NCI-H2029 (cell line): ENCODE results near the gene CYP19A1.
"Not testable (repeated sequence)": the region's sequence is repeated elsewhere in the genome, so short reads cannot be mapped to it uniquely, and the experiment has no call there.

Source experiments
- DNase-seq: peaks from one replicate; lab custom pipeline; 2025; lab: John Stamatoyannopoulos, UW

CYP19A1 gene

GRCh38 chr15:51298620-51299019, 39.8 kb downstream of the CYP19A1 start:
- no peak for DNase-seq

- no peak for DNase-seq
Measured at GRCh38 chr15:51290720-51291119, 47.7 kb downstream of the CYP19A1 start.

DNA sequence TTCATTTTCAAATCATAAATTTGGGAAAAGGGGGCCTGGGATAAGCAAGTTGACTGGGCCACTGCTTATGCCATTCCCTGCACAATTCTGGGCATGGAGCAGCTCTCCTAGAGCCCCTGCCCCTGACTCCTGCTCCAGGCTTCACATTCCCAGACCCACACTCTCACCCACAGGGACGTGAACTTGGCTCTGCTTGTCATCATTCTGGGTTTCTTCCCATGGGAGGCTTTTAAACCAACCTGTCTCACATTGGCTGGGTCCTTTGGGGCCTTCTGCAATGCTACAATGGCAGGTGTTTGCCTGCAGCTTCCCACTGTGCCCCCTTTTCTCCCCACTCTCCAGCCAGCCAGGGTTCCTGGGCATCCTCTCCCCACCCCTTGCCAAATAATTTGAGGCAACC, 49.1 kb downstream of the CYP19A1 start:
- DNase-seq, result no peak

- no peak for DNase-seq
Measured at GRCh38 chr15:51288143-51289065, 50.0 kb downstream of the CYP19A1 start.

- DNase-seq, result no peak
Measured at GRCh38 chr15:51286816-51287215, 51.6 kb downstream of the CYP19A1 start.

- DNase-seq, result no peak
Measured at GRCh38 chr15:51285399-51285798, 53.0 kb downstream of the CYP19A1 start.

DNA sequence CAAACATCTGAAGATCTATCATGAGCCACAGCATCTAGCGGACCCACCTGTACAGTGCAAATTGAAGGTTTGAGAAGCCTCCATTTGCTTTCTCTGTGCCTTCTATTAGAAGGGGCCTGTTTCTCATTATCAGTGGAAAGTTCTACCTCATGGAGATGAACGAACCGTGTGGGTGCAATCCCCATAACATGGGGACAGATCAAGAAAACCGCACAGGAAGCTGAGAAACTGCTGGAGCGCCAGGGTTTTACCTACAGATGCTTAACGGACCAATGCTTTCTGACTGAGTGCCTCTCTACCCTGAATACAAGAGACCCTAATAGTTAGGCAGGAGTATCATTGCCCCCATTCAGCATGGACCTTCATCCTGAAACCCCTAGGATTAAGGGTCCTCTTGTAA, 53.5 kb downstream of the CYP19A1 start:
- no peak for DNase-seq

DNA sequence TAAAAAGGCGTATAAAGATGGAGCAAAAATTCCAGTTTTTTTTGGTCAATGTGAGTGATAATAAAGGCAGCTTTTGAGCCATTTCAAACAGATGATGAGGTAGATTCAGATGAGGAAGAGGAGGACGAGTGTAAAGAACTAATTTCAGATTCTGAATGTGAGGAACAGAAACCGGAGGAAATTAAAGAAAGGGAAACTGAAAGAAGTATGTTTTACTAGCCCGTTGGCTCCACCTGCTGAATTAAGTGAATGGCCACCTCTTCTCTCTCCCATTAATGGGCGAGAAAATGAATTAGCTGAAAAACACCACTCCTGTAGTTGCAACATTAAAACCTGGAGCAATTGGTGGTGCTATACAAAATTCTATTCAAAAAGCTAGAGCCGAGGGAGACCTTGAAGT, 55.4 kb downstream of the CYP19A1 start:
- no peak for DNase-seq

- not testable (repeated sequence) for DNase-seq
Measured at GRCh38 chr15:51282241-51282640, 56.2 kb downstream of the CYP19A1 start.

GRCh38 chr15:51281368-51281967, 56.9 kb downstream of the CYP19A1 start:
- DNase-seq, result no peak

- DNase-seq, result no peak
Measured at GRCh38 chr15:51280838-51281237, 57.6 kb downstream of the CYP19A1 start.

GRCh38 chr15:51279391-51279790, 59.0 kb downstream of the CYP19A1 start:
- DNase-seq, result no peak

- DNase-seq, result no peak
Measured at GRCh38 chr15:51277101-51277500, 61.3 kb downstream of the CYP19A1 start.

DNA sequence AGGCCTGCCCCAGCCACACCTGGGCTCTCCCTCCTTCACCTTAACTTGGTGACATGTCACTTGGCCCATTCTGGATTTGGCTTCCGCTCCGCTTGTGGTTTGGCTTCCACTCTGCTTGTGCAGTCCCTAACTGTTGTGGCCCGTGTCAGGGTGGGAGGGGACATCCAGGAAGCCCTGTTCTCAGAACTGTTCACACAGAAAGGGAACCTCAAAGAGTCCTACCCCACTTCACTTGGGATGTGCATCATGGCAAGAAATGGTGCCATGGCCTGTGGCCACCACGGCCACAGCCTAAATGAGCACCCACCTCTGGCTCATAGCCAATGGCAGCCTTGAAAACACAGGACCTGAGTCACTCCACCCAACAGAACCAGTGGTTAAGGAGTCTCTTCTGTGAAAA, 63.4 kb downstream of the CYP19A1 start:
- DNase-seq, result no peak

- DNase-seq, result no peak
Measured at GRCh38 chr15:51270706-51271105, 67.7 kb downstream of the CYP19A1 start.

DNA sequence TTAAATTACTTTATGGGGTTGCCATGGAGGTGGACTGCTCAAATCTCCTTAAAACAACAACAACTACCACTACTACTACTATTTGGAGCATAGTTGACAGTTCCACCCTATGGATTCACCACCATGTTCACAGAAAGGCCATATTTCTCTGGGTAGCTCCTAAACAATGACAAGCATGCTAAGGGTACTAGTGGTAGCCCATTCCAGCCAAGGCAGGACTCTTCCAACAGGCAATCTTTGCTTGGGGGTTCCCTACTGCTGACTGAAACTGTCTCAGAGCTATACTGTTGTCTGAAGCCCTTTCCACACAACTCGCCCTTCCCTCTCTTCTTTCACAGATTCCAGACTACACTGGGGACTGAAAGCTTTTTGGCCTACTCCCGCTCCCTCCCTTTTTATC, 68.9 kb downstream of the CYP19A1 start:
- no peak for DNase-seq

DNA sequence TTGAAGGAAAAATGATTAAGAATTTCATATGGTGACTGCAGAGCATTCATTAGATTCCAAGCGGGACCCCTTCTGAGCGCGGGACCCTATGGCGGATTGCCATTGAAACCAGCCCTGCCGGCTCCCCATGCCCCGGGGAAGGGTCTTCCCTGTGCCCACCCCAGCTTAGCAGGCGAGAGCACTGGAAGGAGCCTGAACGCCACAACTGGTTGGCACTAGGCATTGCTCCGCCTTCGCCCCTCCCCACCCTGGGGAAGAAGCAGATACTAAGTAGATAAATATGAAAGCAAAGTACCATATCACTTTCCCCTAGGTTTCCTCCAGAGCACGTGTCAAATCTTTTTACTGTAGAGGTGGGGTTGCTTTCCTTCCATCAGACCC, 70.7 kb downstream of the CYP19A1 start:
- no peak for DNase-seq

- no peak for DNase-seq
Measured at GRCh38 chr15:51267051-51267702, 71.2 kb downstream of the CYP19A1 start.

DNA sequence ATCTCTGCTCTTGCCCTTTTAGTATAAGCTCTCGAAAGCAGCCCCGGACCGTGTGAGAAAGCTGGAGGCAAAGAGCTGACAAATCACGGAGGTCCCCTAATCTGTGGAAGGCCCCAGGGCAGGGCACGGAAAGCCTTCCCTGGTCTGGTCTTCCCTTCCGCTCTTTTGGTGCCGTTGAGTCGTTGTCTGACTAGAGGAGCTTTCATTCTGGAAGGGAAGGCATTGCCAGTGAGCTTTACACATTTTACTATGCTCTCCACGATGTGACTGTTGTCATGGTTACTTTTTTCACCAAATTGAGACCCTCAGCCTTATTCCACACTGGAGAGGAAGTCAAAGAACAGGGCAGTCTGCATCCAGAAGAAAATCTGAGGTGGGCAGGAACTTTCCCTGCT, 71.7 kb downstream of the CYP19A1 start:
- no peak for DNase-seq

DNA sequence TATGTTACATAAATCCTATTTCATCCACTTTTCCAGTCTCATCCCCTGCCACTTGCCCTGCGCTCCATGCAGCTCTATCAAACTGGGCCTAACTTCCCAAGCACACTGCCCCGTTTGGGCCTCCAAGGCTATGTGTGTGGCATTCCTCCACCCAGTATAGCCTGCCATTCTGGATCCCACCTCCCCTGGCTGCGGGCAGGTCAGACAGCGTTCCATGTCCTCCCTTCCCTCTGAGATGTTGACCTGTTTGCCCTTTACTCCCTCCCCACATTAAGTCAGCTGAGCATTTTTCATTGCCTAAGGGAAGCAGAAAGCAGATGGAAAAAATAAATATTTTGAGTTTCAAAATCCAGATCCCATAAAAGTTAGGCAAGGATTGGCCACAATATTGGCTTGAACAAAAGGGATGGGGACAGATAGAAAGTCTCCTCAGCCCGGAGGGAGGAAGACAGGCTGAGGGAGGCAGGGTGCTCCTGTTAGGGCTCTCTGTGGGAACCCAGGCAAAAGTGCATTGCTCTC, 73.3 kb downstream of the CYP19A1 start:
- DNase-seq, result no peak

DNA sequence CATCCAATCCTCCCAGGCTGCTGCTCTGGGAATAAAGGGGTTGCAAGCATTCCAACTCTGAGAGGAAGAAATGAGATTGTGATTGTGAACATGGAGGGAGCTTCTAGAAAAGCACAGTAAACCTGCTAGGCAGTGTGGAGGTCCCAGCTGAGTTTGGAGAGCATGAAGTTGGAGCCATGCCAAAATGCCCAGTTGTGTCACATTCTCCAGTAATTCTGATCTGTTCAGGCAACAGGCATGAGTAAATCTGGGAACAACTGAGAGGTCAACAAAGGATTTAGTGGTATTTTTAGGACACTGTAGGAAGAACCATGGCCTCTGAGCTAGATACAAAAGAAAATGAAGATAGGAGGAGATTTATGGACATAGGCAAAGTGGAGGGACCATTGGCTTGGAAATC, 74.7 kb downstream of the CYP19A1 start:
- DNase-seq, result no peak

- no peak for DNase-seq
Measured at GRCh38 chr15:51263116-51263515, 75.3 kb downstream of the CYP19A1 start.

DNA sequence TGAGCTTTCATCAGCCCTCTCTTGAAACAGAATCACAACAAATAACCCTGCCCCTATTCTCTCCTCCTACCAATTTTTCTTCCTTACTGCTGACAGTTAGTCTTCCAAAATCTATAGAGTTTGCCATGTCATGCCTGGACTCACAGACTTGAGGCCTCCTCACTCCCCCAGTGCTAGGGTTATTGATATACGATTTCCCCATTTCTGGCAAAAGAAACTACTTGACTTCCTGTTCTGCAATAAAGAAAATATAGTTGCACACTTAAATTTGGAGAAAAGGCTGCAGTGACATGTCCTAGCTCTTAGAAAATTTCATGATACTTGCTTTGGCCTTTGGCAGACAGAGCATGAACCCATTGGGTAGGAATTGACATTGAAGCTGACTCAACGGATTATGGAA, 75.9 kb downstream of the CYP19A1 start:
- DNase-seq, result no peak
